MV-4-11 (cell line): ENCODE results near the gene IQCE.
"Not testable (repeated sequence)": the region's sequence is repeated elsewhere in the genome, so short reads cannot be mapped to it uniquely, and the experiment has no call there.

Experiments used
- DNase-seq: peaks from one replicate; lab custom pipeline; 2025; lab: John Stamatoyannopoulos, UW

The IQCE gene

DNA sequence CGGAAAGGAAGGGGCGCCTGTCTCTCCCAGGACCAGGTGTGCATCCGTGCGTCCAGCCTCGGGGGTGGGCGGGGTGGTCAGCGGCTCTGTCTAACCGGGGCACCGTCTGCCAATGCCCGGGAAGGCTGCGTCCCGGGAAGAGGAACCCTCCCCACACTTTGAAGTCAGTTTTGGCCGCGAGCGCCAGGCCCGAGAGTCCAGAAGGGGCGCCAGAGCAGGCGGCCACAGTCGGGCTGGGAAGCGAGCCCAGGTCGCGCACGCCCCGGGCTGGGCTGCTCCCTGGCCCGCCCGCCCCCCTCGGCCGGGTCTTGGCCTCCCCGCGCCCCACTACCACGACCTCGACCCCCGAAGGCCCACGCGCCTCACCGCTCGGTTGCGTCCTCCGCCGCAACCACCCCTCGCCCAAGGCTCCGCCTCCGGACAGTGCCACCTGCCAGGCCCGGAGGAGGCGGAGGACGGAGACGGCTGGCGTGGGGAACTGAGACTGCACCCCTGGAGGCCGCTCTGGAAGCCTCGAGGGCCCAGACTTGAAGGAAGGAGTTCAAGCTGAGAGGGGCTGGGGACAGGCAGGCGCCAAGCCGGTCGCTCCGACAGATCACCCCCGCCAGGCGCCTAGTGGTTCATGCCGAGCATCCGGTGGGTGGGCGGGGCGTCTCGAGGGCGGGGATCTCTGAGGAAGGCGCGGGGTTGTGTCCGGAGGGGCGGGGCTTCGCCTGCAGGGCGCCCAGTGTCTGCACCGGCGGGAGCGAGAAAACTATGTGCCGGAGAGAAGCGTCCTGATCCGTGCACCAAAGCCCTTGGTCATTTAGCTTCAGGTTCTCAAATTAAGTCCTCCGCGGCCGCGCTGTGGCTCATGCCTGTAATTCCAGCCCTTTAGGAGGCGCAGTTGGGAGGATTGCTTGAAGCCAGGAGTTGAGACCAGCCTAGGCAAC is 3.4 kb upstream of the IQCE start, which contains the start of gene BRAT1:
Gene BRAT1 (minus strand): TSS at position 404 of the 932 bp plus-strand sequence. CDS start 1,093 bp downstream, outside the sequence.
- DNase-seq: peak; percentile 90

GRCh38 chr7:2559283-2559950 is 638 bp downstream of the IQCE start:
- no peak for DNase-seq

GRCh38 chr7:2563955-2564354 is 5.2 kb downstream of the IQCE start:
- DNase-seq: not testable (repeated sequence)

DNA sequence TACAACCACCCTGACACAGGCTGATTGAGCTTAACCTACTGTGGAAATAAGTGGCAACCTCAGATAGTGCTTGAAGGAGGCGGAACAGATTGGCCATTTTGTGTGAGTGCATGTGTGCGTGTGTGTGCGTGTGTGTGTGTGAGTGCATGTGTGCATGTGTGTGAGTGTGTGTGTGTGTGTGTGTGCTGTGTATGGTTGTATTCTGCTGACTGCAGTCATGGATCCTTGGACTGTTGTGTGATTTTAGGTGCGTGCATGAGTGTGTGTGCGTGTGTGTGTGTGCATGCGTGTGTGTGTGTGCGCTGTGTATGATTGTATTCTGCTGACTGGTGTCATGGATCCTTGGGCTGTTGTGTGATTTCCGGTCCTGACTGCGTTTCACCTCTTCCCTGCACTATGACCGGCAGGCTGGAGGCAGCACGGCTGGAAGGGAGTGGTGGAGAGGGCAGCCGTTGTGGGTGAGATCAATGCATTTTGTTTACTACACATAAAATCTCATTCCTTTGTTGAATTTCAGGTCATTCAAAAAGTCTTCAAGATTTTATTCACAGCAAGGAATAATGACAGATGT is 6.3 kb downstream of the IQCE start:
- no peak for DNase-seq

- no peak for DNase-seq
Measured at GRCh38 chr7:2566348-2566889, 7.6 kb downstream of the IQCE start.

GRCh38 chr7:2566890-2567678 is 8.3 kb downstream of the IQCE start:
- no peak for DNase-seq

DNA sequence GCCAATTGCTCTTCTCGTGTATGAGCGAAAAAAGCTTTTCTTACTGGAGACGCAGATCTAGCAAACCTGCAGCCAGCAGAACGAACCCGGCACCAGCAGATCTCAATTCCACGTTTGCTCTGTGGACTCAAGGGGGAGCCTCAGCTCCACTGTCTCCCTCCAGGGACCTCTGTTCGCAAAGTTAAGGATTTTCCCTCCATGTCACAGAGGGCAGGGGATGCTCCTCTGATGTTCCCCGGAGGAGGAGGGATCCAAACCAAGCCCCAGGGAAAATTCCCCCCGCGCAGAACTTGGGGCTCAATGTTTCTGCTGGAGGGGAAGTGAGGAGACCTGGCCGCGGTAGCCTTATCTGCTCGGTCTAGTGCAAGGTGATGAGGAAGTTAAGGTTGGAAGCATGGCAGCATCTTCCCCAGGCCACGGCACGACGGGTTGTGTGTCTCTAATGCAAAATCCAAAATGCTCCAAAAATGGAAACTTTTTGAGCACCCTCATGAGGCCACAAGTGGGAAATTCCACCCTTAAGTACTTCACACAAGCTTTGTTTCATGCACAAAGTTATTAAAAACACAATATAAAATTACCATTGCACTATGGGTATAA is 9.0 kb downstream of the IQCE start:
- DNase-seq: no peak

DNA sequence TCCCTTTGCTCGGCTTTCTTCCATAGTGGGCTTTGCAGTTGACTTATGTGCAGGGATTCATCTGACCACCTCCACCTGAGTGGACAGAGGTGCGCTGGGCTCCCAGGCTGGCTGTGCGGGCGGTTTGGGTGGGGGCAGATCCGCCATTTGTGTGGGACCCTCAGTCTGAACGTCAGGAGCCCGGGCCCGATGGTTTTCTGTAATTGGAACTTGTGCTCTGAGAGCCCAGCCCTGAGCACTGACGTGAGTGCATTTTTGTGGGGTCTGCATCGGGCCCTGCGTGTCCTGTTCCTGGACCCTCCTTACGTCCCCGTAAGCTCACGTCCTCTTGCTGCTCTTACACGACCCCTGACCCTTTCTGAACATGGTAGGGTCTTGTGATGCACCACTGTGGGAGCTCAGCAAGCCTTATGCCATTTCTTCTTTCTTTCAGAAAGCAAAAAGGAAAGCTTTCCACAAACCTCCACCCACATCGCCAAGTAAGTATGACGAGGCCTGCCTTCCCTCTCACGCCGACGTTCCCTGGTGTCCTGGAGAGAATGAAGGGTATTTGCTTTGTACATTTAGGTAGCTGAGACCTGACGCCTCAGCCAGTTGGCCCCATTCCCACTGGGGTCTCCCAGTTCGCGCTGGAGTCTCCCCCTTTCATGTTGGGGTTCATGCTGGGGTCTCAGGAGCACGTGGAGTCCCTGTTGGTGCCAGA is 9.9 kb downstream of the IQCE start:
- no peak for DNase-seq

DNA sequence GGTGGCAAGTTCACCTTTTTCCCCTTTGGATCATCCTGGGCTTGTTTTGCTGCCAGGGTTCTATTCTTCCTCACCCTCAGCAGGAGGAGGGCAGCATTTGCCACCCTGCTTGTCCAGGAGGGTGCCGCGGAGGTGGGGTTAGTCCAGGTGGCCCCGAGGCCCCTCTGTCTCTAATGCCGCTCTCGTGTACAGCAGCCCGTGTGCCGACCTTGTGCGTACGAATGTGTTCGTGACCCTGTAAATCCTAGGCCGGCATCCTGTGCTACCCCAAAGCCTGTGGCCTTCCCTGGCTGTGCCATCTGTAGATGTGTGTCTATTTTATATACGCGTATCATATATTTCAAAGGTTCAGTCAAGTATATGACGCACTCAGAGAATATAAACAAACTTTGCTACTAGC is 10.6 kb downstream of the IQCE start:
- no peak for DNase-seq

- no peak for DNase-seq
Measured at GRCh38 chr7:2570021-2570420, 11.2 kb downstream of the IQCE start.

GRCh38 chr7:2571409-2571808 is 12.6 kb downstream of the IQCE start:
- DNase-seq: no peak

- no peak for DNase-seq
Measured at GRCh38 chr7:2572101-2572842, 13.5 kb downstream of the IQCE start.

DNA sequence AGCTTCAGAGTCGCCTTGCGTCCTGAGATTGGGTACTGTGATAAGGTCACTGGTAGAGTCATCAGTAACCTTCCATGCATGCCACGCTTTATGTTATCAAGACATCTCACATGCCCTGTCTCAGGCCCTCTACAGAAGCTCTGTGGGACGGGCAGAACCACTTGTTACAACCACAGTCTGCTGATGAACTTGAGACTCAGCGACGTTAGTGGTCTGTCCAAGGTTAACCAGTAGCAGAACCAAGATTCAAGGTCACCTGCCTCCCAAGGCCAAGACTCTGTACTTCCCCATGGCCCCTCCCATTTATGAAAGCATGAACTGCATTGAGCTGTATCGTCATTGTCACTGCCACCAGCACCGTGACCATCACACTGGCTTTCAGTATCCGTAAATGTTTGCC is 15.0 kb downstream of the IQCE start:
- DNase-seq: no peak

- DNase-seq: peak; percentile 52
Measured at GRCh38 chr7:2575046-2575732, 16.4 kb downstream of the IQCE start.

DNA sequence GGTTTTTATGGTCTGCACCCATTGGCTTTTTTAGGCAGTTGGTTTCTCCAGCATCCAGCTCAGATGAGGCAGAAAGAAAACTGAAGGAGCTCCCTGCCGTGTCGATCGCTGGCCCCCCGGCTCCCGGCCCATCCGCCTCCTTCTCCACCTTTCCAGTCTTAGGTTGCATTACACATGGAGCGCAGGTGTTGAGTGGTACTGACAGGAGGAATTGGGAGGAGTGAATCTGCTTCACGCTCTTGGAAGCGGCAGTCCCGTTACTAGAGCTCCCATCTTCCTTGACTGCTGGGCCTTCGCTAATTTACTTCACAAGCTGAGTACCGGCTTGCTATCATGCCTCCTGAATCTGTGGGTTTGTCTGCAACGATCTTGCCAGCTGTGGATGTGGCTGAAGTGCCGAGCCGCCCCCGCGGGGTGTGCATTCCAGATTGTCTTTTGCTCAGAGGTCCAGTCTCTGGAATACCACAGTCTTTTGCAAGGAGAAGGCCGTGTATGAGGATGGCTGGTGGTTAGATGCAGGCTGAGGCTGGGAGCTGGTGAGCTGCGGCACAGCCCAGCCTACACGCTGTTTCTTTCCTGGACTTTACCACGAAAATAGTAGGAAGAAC is 17.1 kb downstream of the IQCE start:
- DNase-seq: peak; percentile 16

- DNase-seq: no peak
Measured at GRCh38 chr7:2576742-2577491, 18.1 kb downstream of the IQCE start.

GRCh38 chr7:2577914-2578680 is 19.3 kb downstream of the IQCE start:
- DNase-seq: no peak
